ENCODE data around the gene HBA1. TPM values are rescaled to one million over a fixed set of nuclear protein-coding genes. Genes with fewer than 3 reads are reported as not detected.
"Not testable (repeated sequence)": the region's sequence is repeated elsewhere in the genome, so short reads cannot be mapped to it uniquely, and the experiment has no call there.

The HBA1 gene
- total RNA-seq, 2 donors from 2014 or later, result 7.4 to 50.3 TPM

DNA sequence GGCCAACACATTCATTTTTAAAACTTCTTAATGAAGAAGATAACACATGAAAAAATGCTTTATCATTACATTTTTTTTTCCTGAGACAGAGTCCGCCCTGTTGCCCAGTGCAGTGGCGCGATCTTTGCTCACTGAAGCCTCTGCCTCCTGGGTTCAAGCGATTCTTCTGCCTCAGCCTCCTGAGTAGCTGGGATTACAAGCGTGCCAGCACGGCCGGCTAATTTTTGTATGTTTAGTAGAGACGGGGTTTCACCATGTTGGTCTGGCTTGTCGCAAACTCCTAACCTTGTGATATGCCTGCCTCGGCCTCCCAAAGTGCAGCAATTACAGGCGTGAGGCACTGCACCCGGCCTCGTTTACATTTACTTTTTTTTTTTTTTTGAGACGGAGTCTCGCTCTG is 17.0 kb downstream of the HBA1 start:
- Histone ChIP-seq H3K4me3 (no peak overlapping the region), H3K27me3 (no peaks in the 10 kb centered on the region), H3K36me3 (peaks cover 40% of the 10 kb centered on the region), H3K27ac (no peak overlapping the region), H3K9me3 (no peaks in the 10 kb centered on the region), H3K9ac (ENCODE audit: low read depth in 2 of 2, low read length in 2 of 2) (no peak overlapping the region), H3K4me1 (no peaks in the 10 kb centered on the region)
- TF ChIP-seq, protein P1, sequence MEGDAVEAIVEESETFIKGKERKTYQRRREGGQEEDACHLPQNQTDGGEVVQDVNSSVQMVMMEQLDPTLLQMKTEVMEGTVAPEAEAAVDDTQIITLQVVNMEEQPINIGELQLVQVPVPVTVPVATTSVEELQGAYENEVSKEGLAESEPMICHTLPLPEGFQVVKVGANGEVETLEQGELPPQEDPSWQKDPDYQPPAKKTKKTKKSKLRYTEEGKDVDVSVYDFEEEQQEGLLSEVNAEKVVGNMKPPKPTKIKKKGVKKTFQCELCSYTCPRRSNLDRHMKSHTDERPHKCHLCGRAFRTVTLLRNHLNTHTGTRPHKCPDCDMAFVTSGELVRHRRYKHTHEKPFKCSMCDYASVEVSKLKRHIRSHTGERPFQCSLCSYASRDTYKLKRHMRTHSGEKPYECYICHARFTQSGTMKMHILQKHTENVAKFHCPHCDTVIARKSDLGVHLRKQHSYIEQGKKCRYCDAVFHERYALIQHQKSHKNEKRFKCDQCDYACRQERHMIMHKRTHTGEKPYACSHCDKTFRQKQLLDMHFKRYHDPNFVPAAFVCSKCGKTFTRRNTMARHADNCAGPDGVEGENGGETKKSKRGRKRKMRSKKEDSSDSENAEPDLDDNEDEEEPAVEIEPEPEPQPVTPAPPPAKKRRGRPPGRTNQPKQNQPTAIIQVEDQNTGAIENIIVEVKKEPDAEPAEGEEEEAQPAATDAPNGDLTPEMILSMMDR (IDR thresholded peaks at IDR 0.05), result no peak
- DNase-seq, result no peak
- intact Hi-C loops (cut with DNase I), result no loop called here

- no peaks in the 10 kb centered on the region for H3K4me1 ChIP-seq
- intact Hi-C loops (cut with DNase I), result no loop called here
- DNase-seq, result no peak
- TF ChIP-seq, protein P1 (IDR thresholded peaks at IDR 0.05), result no peak
- H3K27me3 ChIP-seq, result no peaks in the 10 kb centered on the region
- no peaks in the 10 kb centered on the region for H3K9me3 ChIP-seq
- no peak overlapping the region for H3K4me3 ChIP-seq
- no peak overlapping the region for H3K27ac ChIP-seq
- peaks cover 34% of the 10 kb centered on the region for H3K36me3 ChIP-seq
- H3K9ac ChIP-seq (ENCODE audit: low read depth in 2 of 2, low read length in 2 of 2), result no peak overlapping the region
These were observed 18.0 kb downstream of the HBA1 start for GRCh38 chr16:194516-194915.

DNA sequence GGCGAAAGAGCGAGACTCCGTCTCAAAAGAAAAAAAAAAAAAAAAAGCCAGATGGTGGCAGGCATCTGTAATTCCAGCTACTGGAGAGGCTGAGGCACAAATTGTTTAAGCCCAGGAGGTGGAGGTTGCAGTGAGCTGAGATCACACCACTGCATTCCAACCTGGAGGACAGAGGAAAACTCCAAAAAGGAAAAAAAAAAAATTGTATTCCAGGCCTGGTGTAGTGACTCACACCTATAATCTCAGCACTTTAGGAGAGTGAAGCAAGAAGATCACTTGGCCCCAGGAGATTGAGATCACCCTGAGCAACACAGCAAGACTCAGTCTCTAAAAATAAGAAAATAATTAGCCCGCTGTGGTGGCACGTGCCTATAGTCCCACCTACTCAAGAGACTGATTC is 23.9 kb downstream of the HBA1 start:
- no peaks in the 10 kb centered on the region for H3K27me3 ChIP-seq
- no peak overlapping the region for H3K27ac ChIP-seq
- TF ChIP-seq, protein P1 (IDR thresholded peaks at IDR 0.05), result no peak
- H3K4me1 ChIP-seq, result no peaks in the 10 kb centered on the region
- no peak overlapping the region for H3K9ac ChIP-seq (ENCODE audit: low read depth in 2 of 2, low read length in 2 of 2)
- intact Hi-C loops (cut with DNase I), result no loop called here
- peaks cover 13% of the 10 kb centered on the region for H3K36me3 ChIP-seq
- no peak overlapping the region for H3K4me3 ChIP-seq
- DNase-seq, result no peak
- H3K9me3 ChIP-seq, result no peaks in the 10 kb centered on the region

DNA sequence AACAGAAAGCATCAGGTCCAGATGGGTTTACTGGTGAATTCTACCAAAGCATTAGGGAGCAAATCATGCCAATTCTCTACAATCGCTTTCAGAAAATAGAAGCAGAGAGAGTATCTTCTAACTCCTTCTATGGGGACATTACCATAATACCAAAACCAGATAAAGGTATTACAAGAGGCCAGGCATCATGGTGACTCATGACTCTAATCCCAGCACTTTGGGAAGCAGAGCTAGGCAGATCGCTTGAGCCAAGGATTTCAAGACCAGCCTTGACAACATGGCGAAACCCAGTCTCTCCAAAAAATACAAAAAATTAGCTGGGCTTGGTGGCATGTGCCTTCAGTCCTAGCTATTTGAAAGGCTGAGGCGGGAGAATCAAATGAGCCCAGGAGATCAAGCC is 26.8 kb downstream of the HBA1 start:
- Histone ChIP-seq H3K9me3 (no peaks in the 10 kb centered on the region), H3K4me3 (no peak overlapping the region), H3K27me3 (no peaks in the 10 kb centered on the region), H3K27ac (no peak overlapping the region), H3K9ac (ENCODE audit: low read depth in 2 of 2, low read length in 2 of 2) (no peak overlapping the region), H3K4me1 (no peaks in the 10 kb centered on the region), H3K36me3 (peaks cover 7% of the 10 kb centered on the region)
- intact Hi-C loops (cut with DNase I), result no loop called here
- TF ChIP-seq, protein P1 (IDR thresholded peaks at IDR 0.05), result no peak
- DNase-seq, result no peak

DNA sequence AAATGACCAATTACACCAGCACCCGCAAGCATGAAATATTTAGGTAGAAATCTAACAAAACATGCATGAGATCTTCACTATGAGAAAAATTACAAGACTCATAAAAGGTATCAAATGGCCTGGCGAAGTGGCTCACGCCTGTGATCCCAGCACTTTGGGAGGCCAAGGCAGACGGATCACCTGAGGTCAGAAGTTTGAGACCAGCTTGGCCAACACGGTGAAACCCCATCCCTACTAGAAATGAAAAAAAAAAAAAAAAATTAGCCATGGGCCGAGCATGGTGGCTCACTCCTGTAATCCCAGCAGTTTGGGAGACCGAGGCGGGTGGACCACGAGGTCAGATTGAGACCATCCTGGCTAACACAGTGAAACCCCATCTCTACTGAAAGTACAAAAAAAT is 27.6 kb downstream of the HBA1 start:
- H3K4me1 ChIP-seq; H3K27ac ChIP-seq; H3K4me3 ChIP-seq; H3K36me3 ChIP-seq; H3K9ac ChIP-seq (ENCODE audit: low read depth in 2 of 2, low read length in 2 of 2); H3K9me3 ChIP-seq; H3K27me3 ChIP-seq; DNase-seq; intact Hi-C loops (cut with DNase I): not testable (repeated sequence)

DNA sequence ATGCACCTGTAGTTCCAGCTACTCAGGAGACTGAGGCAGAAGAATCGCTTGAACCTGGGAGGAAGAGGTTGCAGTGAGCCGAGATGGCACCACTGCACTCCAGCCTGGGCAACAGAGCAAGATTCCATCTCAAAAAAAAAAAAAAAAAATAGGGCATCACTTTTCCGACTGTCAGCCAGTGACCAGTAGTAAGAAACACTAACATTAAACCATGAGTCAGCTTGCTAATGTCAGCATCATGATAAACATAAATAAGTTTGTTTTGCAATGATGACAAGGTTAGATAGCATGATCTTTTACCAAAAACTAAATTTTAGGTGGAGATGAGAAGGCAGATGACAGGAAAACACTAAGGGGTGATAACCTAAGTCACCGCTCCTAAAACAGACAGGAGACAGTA is 32.9 kb downstream of the HBA1 start:
- DNase-seq; intact Hi-C loops (cut with DNase I): not testable (repeated sequence)

DNA sequence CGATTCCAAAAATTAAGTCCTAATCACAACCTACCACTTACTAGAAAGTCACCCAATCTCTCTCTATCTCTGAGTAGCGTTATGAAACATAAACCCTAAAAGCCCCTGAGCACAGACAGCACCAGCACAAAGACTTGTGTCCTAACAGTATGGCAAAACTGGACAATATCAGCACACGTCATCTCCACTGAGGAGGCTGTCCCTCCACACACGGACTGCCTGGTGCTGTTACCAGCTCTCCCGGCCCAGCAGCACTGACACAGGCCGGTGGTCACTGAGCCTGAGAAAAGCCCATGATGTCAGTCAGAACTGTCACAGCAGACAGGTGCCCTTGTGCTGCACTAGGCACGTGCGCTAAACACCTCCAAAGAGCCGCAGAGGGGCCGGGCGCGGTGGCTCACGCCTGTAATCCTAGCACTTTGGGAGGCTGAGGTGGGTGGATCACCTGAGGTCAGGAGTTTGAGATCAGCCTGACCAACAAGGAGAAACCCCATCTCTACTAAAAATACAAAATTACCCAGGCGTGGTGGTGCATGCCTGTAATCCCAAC is 35.2 kb downstream of the HBA1 start:
- H3K9me3 ChIP-seq; DNase-seq; H3K4me3 ChIP-seq; intact Hi-C loops (cut with DNase I); H3K9ac ChIP-seq (ENCODE audit: low read depth in 2 of 2, low read length in 2 of 2); H3K4me1 ChIP-seq; H3K27me3 ChIP-seq; H3K36me3 ChIP-seq; H3K27ac ChIP-seq: not testable (repeated sequence)

More for the DNA sequence above, 32.9 kb downstream of the HBA1 start:
- not testable (repeated sequence) for H3K27me3 ChIP-seq; H3K4me3 ChIP-seq; H3K9ac ChIP-seq (ENCODE audit: low read depth in 2 of 2, low read length in 2 of 2); H3K36me3 ChIP-seq; H3K4me1 ChIP-seq; H3K27ac ChIP-seq; H3K9me3 ChIP-seq

All from colonic mucosa (tissue), 4 donors.